ENCODE results near the gene CAMK2G.
"Not testable (repeated sequence)": the region's sequence is repeated elsewhere in the genome, so short reads cannot be mapped to it uniquely, and the experiment has no call there.

CAMK2G gene

GRCh38 chr10:73874267-73875138 lies at the start of gene CAMK2G:
Gene CAMK2G (minus strand): TSS chr10:73874555. CDS start chr10:73874461, 94 bp downstream.
- DNase-seq (ENCODE audit: low read depth in 2 of 2) = peak; percentile 70

- no peak for DNase-seq (ENCODE audit: low read depth in 2 of 2)
Observed at GRCh38 chr10:73922864-73923133, 48.4 kb upstream of the CAMK2G start.

GRCh38 chr10:73922007-73922863 lies 47.9 kb upstream of the CAMK2G start:
- no peak for DNase-seq (ENCODE audit: low read depth in 2 of 2)

- no peak for DNase-seq (ENCODE audit: low read depth in 2 of 2)
Observed at GRCh38 chr10:73920089-73920488, 45.7 kb upstream of the CAMK2G start.

GRCh38 chr10:73919481-73919880 lies 45.1 kb upstream of the CAMK2G start:
- DNase-seq (ENCODE audit: low read depth in 2 of 2) = not testable (repeated sequence)

- no peak for DNase-seq (ENCODE audit: low read depth in 2 of 2)
Observed at GRCh38 chr10:73917566-73918305, 43.4 kb upstream of the CAMK2G start.

- no peak for DNase-seq (ENCODE audit: low read depth in 2 of 2)
Observed at GRCh38 chr10:73916761-73917470, 42.6 kb upstream of the CAMK2G start.

GRCh38 chr10:73915206-73915851 lies 41.0 kb upstream of the CAMK2G start:
- DNase-seq (ENCODE audit: low read depth in 2 of 2) = no peak

- no peak for DNase-seq (ENCODE audit: low read depth in 2 of 2)
Observed at GRCh38 chr10:73914036-73914435, 39.7 kb upstream of the CAMK2G start.

- no peak for DNase-seq (ENCODE audit: low read depth in 2 of 2)
Observed at GRCh38 chr10:73911553-73912004, 37.2 kb upstream of the CAMK2G start.

GRCh38 chr10:73910764-73911552 lies 36.6 kb upstream of the CAMK2G start, which contains the start of gene PLAU:
Gene PLAU (plus strand): TSS chr10:73911132. CDS start chr10:73911556, 424 bp downstream.
- DNase-seq (ENCODE audit: low read depth in 2 of 2) = no peak

- no peak for DNase-seq (ENCODE audit: low read depth in 2 of 2)
Observed at GRCh38 chr10:73910401-73910763, 36.0 kb upstream of the CAMK2G start.

- no peak for DNase-seq (ENCODE audit: low read depth in 2 of 2)
Observed at GRCh38 chr10:73909540-73910115, 35.3 kb upstream of the CAMK2G start.

GRCh38 chr10:73908853-73909539 lies 34.6 kb upstream of the CAMK2G start:
- peak; percentile 42 to 51 for DNase-seq (ENCODE audit: low read depth in 2 of 2)

- no peak for DNase-seq (ENCODE audit: low read depth in 2 of 2)
Observed at GRCh38 chr10:73907841-73908517, 33.6 kb upstream of the CAMK2G start.

- no peak for DNase-seq (ENCODE audit: low read depth in 2 of 2)
Observed at GRCh38 chr10:73906524-73907447, 32.4 kb upstream of the CAMK2G start.

GRCh38 chr10:73905256-73906020 lies 31.1 kb upstream of the CAMK2G start:
- no peak for DNase-seq (ENCODE audit: low read depth in 2 of 2)
